Panc1 (cell line): ENCODE data around the gene CNGA1. TPM values are rescaled to one million over a fixed set of nuclear protein-coding genes. Genes with fewer than 3 reads are reported as not detected.

Experiments used
- ATAC-seq: fragments of 200-7000 bp; cut with Tn5 transposase; 2 replicates; pipeline ENCODE4 v1.9.1; 2020; ENCODE audit warnings: mild to moderate bottlenecking, moderate library complexity
- BruUV-seq: library from RNA; stranded (reverse); fragments of 400-500 nt; replicated peaks from 2 replicates; lab custom pipeline; 2021; lab: Mats Ljungman, UMichigan
- CTCF ChIA-PET: fragments of 300-600 bp; sonication (Branson Sonifier 250); formaldehyde crosslinking; loops from one replicate; lab custom pipeline; 2022; ENCODE audit warnings: antibody characterized with exemption; lab: Charles Lee
- POLR2A ChIA-PET: fragments of 300-600 bp; sonication (Branson Sonifier 250); formaldehyde crosslinking; loops from one replicate; lab custom pipeline; 2022; ENCODE audit warnings: antibody characterized with exemption; lab: Charles Lee
- DNase-seq: peaks from one replicate; pipeline ENCODE4 v3.0.0-alpha.2; 2010; ENCODE audit warnings: low read depth, low spot score
- H3K27ac ChIP-seq: 2 replicates; pipeline ENCODE4 v1.5.1; 2011; ENCODE audit warnings: mild to moderate bottlenecking, low read length, inconsistent platforms
- H3K27me3 ChIP-seq: fragments of 200-500 bp; sonication (Bioruptor generic); 2 replicates; pipeline ENCODE4 v1.6.0; 2014; ENCODE audit warnings: low read length, inconsistent platforms; ENCODE audit not compliant: control insufficient read depth, insufficient read depth
- H3K36me3 ChIP-seq: fragments of 200-500 bp; sonication (Bioruptor generic); 2 replicates; pipeline ENCODE4 v1.5.1; 2014; ENCODE audit warnings: inconsistent platforms, mild to moderate bottlenecking, low read length, moderate library complexity; ENCODE audit not compliant: control insufficient read depth, insufficient read depth
- H3K4me1 ChIP-seq: 2 replicates; pipeline ENCODE4 v1.5.1; 2011; ENCODE audit warnings: inconsistent platforms, mild to moderate bottlenecking, low read length, moderate library complexity; ENCODE audit not compliant: control insufficient read depth, insufficient read depth
- H3K4me3 ChIP-seq, 2 experiments: 2 replicates each; pipeline ENCODE4 v1.5.1; 2011 to 2012; ENCODE audit warnings: low read depth in 2 of 2, low read length in 2 of 2, mild to moderate bottlenecking in 2 of 2, inconsistent platforms in 1 of 2, moderate library complexity in 1 of 2
- H3K9me3 ChIP-seq: fragments of 200-500 bp; sonication (Bioruptor generic); 2 replicates; pipeline ENCODE4 v1.5.1; 2014; ENCODE audit warnings: low read depth, mild to moderate bottlenecking, inconsistent platforms, low read length, moderate library complexity; ENCODE audit not compliant: control insufficient read depth, insufficient read depth
- CTCF ChIP-seq: fragments of 450-650 bp; IDR thresholded peaks from 2 replicates; pipeline ENCODE4 v1.5.1; 2017; ENCODE audit warnings: mild to moderate bottlenecking
- POLR2AphosphoS5 ChIP-seq: IDR thresholded peaks from 2 replicates; pipeline ENCODE4 v1.6.1; 2012; ENCODE audit warnings: mild to moderate bottlenecking, low read depth, low read length, moderate library complexity
- REST ChIP-seq, 2 experiments: IDR thresholded peaks; 2 replicates each; pipeline ENCODE4 v1.6.1; 2011 to 2012; ENCODE audit warnings: low read depth in 2 of 2, control low read depth in 1 of 2, low read length in 1 of 2, mild to moderate bottlenecking in 1 of 2, moderate library complexity in 1 of 2; ENCODE audit not compliant: insufficient read depth in 1 of 2
- SIN3A ChIP-seq: IDR thresholded peaks from 2 replicates; pipeline ENCODE4 v1.6.1; 2012; ENCODE audit warnings: low read depth, mild to moderate bottlenecking, low read length, moderate library complexity, borderline replicate concordance; ENCODE audit not compliant: insufficient read depth
- TCF7L2 ChIP-seq: IDR thresholded peaks from 2 replicates; pipeline ENCODE4 v1.6.1; 2011; ENCODE audit warnings: mild to moderate bottlenecking, low read depth, low read length, inconsistent platforms
- in situ Hi-C: cut with HindIII; loops from 2 replicates; pipeline ENCODE4 v1.10.0; 2016; ENCODE audit warnings: low sequenced_read_pairs, low pct_unique_long_range_greater_than_20kb
- intact Hi-C: fragments of 100-400 bp; cut with micrococcal nuclease; formaldehyde crosslinking; loops from one replicate; pipeline ENCODE4 v1.10.0; 2022; ENCODE audit not compliant: unreplicated experiment
- total RNA-seq: library from RNA; stranded (reverse); gene quantifications from one replicate; pipeline ENCODE4 v1.2.1, GENCODE V29; 2021; ENCODE audit not compliant: unreplicated experiment

CNGA1 gene
- total RNA-seq, 1 experiment from 2014 or later: 0.23 TPM

- POLR2A ChIA-PET: no interaction called here
- Histone ChIP-seq H3K4me3 (no peak overlapping the region), H3K27ac (no peak overlapping the region), H3K4me1 (no peaks in the 10 kb centered on the region), H3K9me3 (no peaks in the 10 kb centered on the region), H3K27me3 (no peaks in the 10 kb centered on the region), H3K36me3 (no peaks in the 10 kb centered on the region)
- no TSS peak for BruUV-seq
- CTCF ChIA-PET: interaction anchor here (0.6 to 0.8 kb wide), 2 partner anchors 9 to 376 kb away, joined by 4 to 7 read pairs; no protein-coding TSS in a partner anchor
- intact Hi-C loops (no loop called here), in situ Hi-C loops (no loop called here)
- DNase-seq (no peak), ATAC-seq (no peak)
- TF ChIP-seq TCF7L2: no peak
- TF ChIP-seq POLR2AphosphoS5: no peak
- TF ChIP-seq SIN3A: no peak
- no peak for TF ChIP-seq REST (IDR thresholded peaks at IDR 0.05; ENCODE audit: insufficient read depth in 1 of 2, low read depth in 2 of 2, low read length in 1 of 2)
- TF ChIP-seq CTCF: no peak
Observed at GRCh38 chr4:47942081-47942819, 74.2 kb downstream of the CNGA1 start.

- no peak for ATAC-seq
- no peak overlapping the region for H3K4me3 ChIP-seq
- no peaks in the 10 kb centered on the region for H3K9me3 ChIP-seq
- no peak for DNase-seq
- intact Hi-C loops (no loop called here), in situ Hi-C loops (no loop called here)
- 0 out of 2 replicates have a peak, but pooled peaks cover 2% of the 10 kb centered on the region for H3K27me3 ChIP-seq
- no TSS peak for BruUV-seq
- no peaks in the 10 kb centered on the region for H3K4me1 ChIP-seq
- ChIA-PET CTCF (no interaction called here), POLR2A (no interaction called here)
- H3K36me3 ChIP-seq: no peaks in the 10 kb centered on the region
- no peak overlapping the region for H3K27ac ChIP-seq
- TF ChIP-seq POLR2AphosphoS5 (no peak), TCF7L2 (no peak), SIN3A (no peak), REST (IDR thresholded peaks at IDR 0.05; ENCODE audit: insufficient read depth in 1 of 2, low read depth in 2 of 2, low read length in 1 of 2) (no peak), CTCF (no peak)
Observed at GRCh38 chr4:47939456-47939855, 77.0 kb downstream of the CNGA1 start.
